Endothelial cell (in vitro differentiated cells): ENCODE measurements around the gene STX11. TPM values are rescaled to one million over a fixed set of nuclear protein-coding genes. Genes with fewer than 3 reads are reported as not detected.
A peak's percentile ranks its signal among the peaks of the same experiment; 100 is the strongest.

Experiments
- DNase-seq: peaks from one replicate; pipeline ENCODE4 v3.0.0; 2021; ENCODE audit warnings: low spot score
- H3K27ac Mint-ChIP-seq: one replicate; pipeline ENCODE4 v1.8.0; 2021; ENCODE audit warnings: mixed read lengths, inconsistent platforms; ENCODE audit not compliant: unreplicated experiment
- H3K27me3 Mint-ChIP-seq: one replicate; pipeline ENCODE4 v1.8.0; 2021; ENCODE audit warnings: mild to moderate bottlenecking, moderate library complexity, mixed read lengths, inconsistent platforms; ENCODE audit not compliant: unreplicated experiment
- H3K36me3 Mint-ChIP-seq: one replicate; pipeline ENCODE4 v1.8.0; 2021; ENCODE audit warnings: mild to moderate bottlenecking, low read depth, mixed read lengths, inconsistent platforms; ENCODE audit not compliant: unreplicated experiment
- H3K4me1 Mint-ChIP-seq: one replicate; pipeline ENCODE4 v1.8.0; 2021; ENCODE audit warnings: mild to moderate bottlenecking, mixed read lengths, inconsistent platforms; ENCODE audit not compliant: unreplicated experiment
- H3K4me3 Mint-ChIP-seq: one replicate; pipeline ENCODE4 v1.8.0; 2021; ENCODE audit warnings: mild to moderate bottlenecking, mixed read lengths, inconsistent platforms; ENCODE audit not compliant: unreplicated experiment
- H3K9me3 Mint-ChIP-seq: one replicate; pipeline ENCODE4 v1.8.0; 2021; ENCODE audit warnings: mixed read lengths, inconsistent platforms; ENCODE audit not compliant: unreplicated experiment
- total RNA-seq: library from RNA; stranded (reverse); fragmentation: NEBNext Ultra II Directional; extraction: Animal tissue kit (Norgen Biotek cat#: 25700); gene quantifications from one replicate; pipeline ENCODE4 v1.2.1, GENCODE V29; 2021; ENCODE audit not compliant: unreplicated experiment
- TF ChIP-seq, protein P1 (sequence below): fragments of 200-600 bp; sonication (generic); IDR thresholded peaks from one replicate; pipeline ENCODE4 v1.5.0; 2021; ENCODE audit warnings: antibody characterized with exemption; ENCODE audit not compliant: unreplicated experiment

Gene STX11
- total RNA-seq, 1 donor from 2014 or later: not detected

DNA sequence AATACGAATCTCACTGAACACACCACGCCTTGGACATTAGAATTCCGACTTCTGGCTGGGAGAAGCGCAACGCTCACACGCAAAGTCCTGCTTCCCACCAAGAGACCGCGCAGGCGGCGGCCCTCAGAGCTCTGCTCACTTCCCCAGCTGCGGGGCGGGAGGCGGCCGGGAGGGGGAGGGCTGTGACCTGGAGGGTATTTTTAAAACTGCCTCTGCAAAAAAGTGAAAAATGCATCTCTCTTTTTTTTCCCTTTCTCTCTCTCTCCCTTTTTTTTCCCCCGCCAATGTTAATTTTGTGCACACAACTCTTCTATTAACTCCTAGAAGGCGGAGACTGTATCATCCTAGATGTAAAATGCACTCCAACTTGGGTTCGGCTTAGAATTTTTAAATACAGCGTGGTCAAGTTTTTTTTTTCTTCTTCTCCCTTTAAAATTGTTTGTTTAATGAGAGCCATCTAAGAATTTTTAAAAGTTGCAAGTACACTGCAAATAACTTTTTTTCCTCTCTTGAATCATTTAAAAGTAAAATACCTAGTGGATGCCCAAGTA lies 66.4 kb downstream of the STX11 start:
- Mint-ChIP-seq H3K27ac (peak overlapping the region; percentile 97), H3K9me3 (no peaks in the 10 kb centered on the region), H3K4me1 (peaks cover 15% of the 10 kb centered on the region), H3K4me3 (peak overlapping the region; percentile 92), H3K27me3 (peaks cover 24% of the 10 kb centered on the region), H3K36me3 (peaks cover 10% of the 10 kb centered on the region)
- DNase-seq: no peak
- TF ChIP-seq, protein P1, sequence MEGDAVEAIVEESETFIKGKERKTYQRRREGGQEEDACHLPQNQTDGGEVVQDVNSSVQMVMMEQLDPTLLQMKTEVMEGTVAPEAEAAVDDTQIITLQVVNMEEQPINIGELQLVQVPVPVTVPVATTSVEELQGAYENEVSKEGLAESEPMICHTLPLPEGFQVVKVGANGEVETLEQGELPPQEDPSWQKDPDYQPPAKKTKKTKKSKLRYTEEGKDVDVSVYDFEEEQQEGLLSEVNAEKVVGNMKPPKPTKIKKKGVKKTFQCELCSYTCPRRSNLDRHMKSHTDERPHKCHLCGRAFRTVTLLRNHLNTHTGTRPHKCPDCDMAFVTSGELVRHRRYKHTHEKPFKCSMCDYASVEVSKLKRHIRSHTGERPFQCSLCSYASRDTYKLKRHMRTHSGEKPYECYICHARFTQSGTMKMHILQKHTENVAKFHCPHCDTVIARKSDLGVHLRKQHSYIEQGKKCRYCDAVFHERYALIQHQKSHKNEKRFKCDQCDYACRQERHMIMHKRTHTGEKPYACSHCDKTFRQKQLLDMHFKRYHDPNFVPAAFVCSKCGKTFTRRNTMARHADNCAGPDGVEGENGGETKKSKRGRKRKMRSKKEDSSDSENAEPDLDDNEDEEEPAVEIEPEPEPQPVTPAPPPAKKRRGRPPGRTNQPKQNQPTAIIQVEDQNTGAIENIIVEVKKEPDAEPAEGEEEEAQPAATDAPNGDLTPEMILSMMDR: no peak

DNA sequence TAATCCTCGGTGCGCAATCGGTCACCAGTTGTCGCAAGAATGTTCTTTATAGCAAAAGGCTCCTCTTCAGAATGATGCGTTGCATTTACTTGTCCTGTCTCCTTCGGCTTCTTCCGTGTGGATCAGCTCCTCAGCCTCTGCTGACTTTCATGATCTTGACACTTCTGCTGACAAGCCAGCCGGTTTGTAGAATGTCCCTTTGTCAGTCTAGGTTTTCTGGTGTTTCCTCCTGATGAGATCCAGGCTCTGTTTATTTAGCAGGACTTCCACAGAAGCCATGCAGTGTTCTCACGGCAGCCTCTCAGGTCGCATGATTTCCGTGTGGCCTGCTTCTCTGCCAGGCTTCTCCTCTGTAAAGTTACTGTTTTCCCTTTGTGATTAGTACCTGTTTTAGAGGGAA lies 66.9 kb downstream of the STX11 start:
- no peak overlapping the region for H3K27ac Mint-ChIP-seq
- no peaks in the 10 kb centered on the region for H3K9me3 Mint-ChIP-seq
- H3K4me1 Mint-ChIP-seq: peaks cover 15% of the 10 kb centered on the region

DNA sequence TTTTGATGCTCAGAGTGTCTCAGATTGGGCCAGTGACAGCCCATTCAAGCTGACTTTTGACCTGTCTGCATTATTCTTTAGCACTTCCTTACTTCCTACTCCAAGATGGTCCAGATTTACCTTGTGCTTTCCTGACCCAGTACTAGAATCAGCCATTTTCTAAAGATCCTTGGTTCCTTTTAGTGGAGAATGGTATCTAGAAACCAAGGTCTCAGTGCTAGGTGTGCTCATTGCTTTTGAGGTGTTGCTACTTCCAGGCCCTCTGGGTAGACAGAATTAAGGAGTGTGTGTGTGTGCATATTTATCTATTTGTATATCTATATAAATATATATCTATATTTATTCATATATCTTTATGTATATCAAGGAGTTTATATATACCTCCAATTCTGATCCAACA lies 67.5 kb downstream of the STX11 start:
- Mint-ChIP-seq H3K4me3 (no peak overlapping the region), H3K36me3 (peaks cover 10% of the 10 kb centered on the region), H3K27me3 (peaks cover 24% of the 10 kb centered on the region), H3K9me3 (no peaks in the 10 kb centered on the region), H3K27ac (peak overlapping the region; percentile 9), H3K4me1 (peaks cover 15% of the 10 kb centered on the region)
- DNase-seq: no peak
- TF ChIP-seq, protein P1: no peak

More for the DNA sequence above, 66.9 kb downstream of the STX11 start:
- TF ChIP-seq, protein P1: no peak
- Mint-ChIP-seq H3K36me3 (peaks cover 10% of the 10 kb centered on the region), H3K27me3 (peaks cover 24% of the 10 kb centered on the region), H3K4me3 (peak overlapping the region; percentile 92)
- no peak for DNase-seq

DNA sequence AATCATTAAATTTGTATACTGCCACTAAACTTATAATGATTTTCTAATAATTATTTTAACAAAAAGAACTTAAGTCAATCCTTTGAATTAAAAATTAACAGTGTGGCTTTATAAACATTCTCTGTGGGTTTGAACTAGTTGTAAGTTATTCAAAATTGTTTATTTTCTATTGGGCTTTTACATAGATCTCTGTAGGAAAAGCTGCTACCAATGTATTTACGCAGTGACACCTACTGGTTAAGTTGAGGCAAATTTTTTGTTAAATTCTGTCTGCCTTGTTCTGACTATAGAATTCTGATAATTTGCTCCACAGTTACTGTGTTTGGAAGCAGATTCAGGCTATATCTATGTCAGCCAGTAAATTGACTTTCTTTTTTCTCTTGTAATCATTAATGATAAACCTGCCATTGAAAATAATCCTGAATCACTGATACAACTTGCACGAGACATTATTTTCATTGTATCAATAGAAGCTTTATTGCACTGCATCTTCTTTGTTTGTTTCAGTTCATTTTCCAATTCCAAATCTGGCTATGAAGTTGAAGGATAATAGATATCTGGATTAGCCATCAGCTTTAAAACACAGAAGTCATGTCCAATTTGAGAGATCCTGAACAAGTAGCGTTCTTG lies 68.9 kb downstream of the STX11 start:
- TF ChIP-seq, protein P1: peak; percentile 69
- H3K9me3 Mint-ChIP-seq: no peaks in the 10 kb centered on the region
- H3K27ac Mint-ChIP-seq: no peak overlapping the region
- no peak overlapping the region for H3K4me3 Mint-ChIP-seq
- H3K27me3 Mint-ChIP-seq: peaks cover 24% of the 10 kb centered on the region
- no peak for DNase-seq
- peaks cover 15% of the 10 kb centered on the region for H3K4me1 Mint-ChIP-seq
- peaks cover 10% of the 10 kb centered on the region for H3K36me3 Mint-ChIP-seq

DNA sequence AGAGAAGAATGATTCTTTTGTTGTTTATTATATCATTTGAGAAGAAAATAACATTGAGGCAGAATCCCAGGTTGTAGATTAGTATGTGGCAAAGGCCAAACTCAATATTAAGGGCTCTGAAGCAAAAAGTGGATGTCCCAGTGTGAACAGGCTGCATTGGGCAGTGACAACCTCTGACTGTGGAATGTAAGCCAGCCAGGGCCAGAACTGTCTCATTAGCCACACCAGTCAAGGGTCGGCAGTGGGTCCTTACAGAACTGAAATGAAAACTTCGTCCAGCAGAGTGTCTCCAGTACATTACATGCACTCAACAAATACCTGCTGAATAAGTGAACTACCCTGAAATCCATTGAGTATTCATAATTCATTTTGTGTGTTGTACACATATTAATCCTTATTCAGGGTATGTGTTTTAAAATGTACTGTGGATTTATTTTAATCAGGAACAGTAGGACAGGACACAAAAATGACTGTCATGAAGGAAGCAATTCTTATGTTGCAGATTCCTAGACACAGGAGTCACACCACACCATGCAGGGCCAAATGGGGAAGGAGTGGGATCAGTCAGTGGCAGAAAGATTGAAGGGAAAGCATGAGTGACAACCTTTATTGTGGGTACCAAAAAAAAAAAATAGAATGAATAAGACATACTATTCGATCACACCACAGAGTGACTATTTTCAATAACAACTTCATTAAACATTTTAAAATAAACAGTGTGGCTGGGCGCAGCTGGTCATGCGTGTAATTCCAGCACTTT lies 69.9 kb downstream of the STX11 start:
- H3K27me3 Mint-ChIP-seq: peaks cover 19% of the 10 kb centered on the region
- H3K36me3 Mint-ChIP-seq: peaks cover 10% of the 10 kb centered on the region
- no peak overlapping the region for H3K27ac Mint-ChIP-seq
- no peak overlapping the region for H3K4me3 Mint-ChIP-seq
- H3K9me3 Mint-ChIP-seq: no peaks in the 10 kb centered on the region
- H3K4me1 Mint-ChIP-seq: peaks cover 12% of the 10 kb centered on the region
- TF ChIP-seq, protein P1: peak; percentile 1
- no peak for DNase-seq
